ENCODE data around the gene PRR5. TPM values are rescaled to one million over a fixed set of nuclear protein-coding genes. Genes with fewer than 3 reads are reported as not detected.

PRR5 gene
- total and polyA plus RNA-seq, 2 of the 13 experiments (the other 11 are each of a cell fraction or from before 2014, with no cell fraction given), result 11.6 to 27.5 TPM

DNA sequence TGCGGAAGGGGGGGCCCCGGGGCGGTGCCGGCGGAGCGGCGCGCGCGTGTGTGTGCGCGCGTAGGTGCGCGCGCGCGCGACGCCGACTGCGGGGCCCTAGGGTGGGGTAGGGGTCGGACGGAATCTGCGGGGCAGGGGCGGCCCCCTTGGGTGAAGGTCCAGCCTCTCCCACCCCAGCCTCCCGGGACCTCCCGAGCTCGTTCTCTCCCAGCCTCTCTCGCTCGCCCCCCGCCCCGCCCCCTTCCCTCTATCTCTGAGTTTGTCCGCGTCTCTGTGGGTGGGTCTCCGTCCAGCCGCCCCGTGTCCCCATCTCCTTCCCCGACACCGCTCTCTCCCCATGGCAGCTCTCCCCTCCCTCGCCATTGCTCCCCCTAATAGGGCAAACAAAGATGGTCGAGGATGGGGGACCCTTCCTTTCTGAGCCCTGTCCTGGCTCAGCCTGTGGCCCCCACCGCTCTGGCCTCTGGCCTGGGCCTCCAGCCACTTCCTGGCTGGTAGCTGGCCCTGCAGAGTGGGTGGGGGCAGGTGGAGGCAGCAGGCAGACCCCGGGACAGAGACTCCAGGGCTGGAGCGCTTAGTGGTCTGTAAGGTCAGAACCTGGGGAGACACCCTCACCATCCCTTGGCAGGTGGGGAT, 33.0 kb upstream of the PRR5 start (continued):
- TF ChIP-seq, protein P1, sequence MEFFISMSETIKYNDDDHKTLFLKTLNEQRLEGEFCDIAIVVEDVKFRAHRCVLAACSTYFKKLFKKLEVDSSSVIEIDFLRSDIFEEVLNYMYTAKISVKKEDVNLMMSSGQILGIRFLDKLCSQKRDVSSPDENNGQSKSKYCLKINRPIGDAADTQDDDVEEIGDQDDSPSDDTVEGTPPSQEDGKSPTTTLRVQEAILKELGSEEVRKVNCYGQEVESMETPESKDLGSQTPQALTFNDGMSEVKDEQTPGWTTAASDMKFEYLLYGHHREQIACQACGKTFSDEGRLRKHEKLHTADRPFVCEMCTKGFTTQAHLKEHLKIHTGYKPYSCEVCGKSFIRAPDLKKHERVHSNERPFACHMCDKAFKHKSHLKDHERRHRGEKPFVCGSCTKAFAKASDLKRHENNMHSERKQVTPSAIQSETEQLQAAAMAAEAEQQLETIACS (CRISPR knock-in tag; IDR thresholded peaks at IDR 0.05), result peak; percentile 55; the same call in 1 of the 2 replicates

DNA sequence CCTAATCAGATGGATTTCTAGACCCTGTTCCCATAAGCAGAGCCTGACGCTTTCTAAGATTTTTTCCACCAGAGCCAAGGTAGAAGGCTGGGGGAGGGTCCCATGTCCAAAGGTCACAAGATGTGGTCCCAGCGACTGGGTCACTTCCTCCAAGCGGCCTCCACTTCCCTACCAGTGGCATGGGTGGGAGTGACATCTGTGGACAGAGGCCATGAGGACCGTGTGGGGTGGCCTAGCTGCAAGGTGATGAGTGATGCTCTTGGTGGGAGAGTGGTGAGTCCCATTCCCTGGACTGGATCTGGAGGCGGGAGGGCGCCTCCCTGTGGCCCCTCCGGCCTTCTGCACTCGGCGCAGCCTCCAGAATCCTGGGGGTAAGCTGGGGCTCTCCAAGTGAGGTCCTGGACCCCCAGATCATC, 32.4 kb upstream of the PRR5 start:
- FAIRE-seq, result no peak
- ChIA-PET POLR2A (no interaction called here), CTCF (ENCODE audit: low intra/inter-chr PET ratio, low total read pairs) (interaction anchor here (1.6 kb wide), 1 partner anchor 15 kb away, joined by 4 read pairs; no protein-coding TSS in a partner anchor)
- Histone ChIP-seq H3K9ac (ENCODE audit: insufficient read depth, low read depth, low read length) (no peak overlapping the region), H3K36me3 (replicated peaks in 1 of 2; ENCODE audit: control insufficient read depth in 1 of 2, insufficient read depth in 2 of 2, low read length in 2 of 2) (no peaks in the 10 kb centered on the region), H3K4me3 (replicated peaks in 1 of 3; ENCODE audit: insufficient read depth in 1 of 3, low read depth in 2 of 3, low read length in 3 of 3) (no peak overlapping the region; a peak in 1 of 6 replicates), H3K27ac (ENCODE audit: extremely low read length, insufficient read depth, low read length) (no peak overlapping the region), H3K4me2 (ENCODE audit: low read depth, low read length) (peak overlapping the region; percentile 67), H3K27me3 (ENCODE audit: control insufficient read depth in 1 of 2, insufficient read depth in 2 of 2, low read length in 2 of 2) (peaks cover 1 to 18% of the 10 kb centered on the region in 2 experiments; a peak in 4 of 5 replicates), H2AFZ (ENCODE audit: low read length) (no peak overlapping the region), H3K9me3 (ENCODE audit: low read length) (no peaks in the 10 kb centered on the region), H4K20me1 (ENCODE audit: insufficient read depth, low read length) (no peaks in the 10 kb centered on the region), H3K4me1 (ENCODE audit: insufficient read depth, low read length) (peaks cover 33% of the 10 kb centered on the region), H3K79me2 (ENCODE audit: insufficient read depth, low read length) (no peaks in the 10 kb centered on the region)
- no peak for DNase-seq (ENCODE audit: low spot score)
- ATAC-seq, result peak; percentile 66
- 44% methylated on average over 7 of the region's 9 CpGs for WGBS (ENCODE audit: low lambda C conversion rate)
- in situ Hi-C loops (cut with HindIII; ENCODE audit: extremely low pct_ligation_motif_present, low pct_unique_long_range_greater_than_20kb), result no loop called here
- intact Hi-C loops (cut with micrococcal nuclease; ENCODE audit: unreplicated experiment), result no loop called here
- TF ChIP-seq BCL6 (CRISPR knock-in tag; IDR thresholded peaks at IDR 0.05) (peak; percentile 77), TCF7 (IDR thresholded peaks at IDR 0.05; ENCODE audit: low read depth) (no peak), STAG1 (CRISPR knock-in tag; IDR thresholded peaks at IDR 0.05) (0 out of 2 replicates have a peak, but pooled peaks have one; percentile 23), RAD21 (CRISPR knock-in tag; IDR thresholded peaks at IDR 0.05) (0 out of 2 replicates have a peak, but pooled peaks have one; percentile 14), BRD4 (CRISPR knock-in tag; IDR thresholded peaks at IDR 0.05) (no peak), CTCF (CRISPR knock-in tag; IDR thresholded peaks at IDR 0.05) (peak; percentile 50)
- TF ChIP-seq, protein P2, sequence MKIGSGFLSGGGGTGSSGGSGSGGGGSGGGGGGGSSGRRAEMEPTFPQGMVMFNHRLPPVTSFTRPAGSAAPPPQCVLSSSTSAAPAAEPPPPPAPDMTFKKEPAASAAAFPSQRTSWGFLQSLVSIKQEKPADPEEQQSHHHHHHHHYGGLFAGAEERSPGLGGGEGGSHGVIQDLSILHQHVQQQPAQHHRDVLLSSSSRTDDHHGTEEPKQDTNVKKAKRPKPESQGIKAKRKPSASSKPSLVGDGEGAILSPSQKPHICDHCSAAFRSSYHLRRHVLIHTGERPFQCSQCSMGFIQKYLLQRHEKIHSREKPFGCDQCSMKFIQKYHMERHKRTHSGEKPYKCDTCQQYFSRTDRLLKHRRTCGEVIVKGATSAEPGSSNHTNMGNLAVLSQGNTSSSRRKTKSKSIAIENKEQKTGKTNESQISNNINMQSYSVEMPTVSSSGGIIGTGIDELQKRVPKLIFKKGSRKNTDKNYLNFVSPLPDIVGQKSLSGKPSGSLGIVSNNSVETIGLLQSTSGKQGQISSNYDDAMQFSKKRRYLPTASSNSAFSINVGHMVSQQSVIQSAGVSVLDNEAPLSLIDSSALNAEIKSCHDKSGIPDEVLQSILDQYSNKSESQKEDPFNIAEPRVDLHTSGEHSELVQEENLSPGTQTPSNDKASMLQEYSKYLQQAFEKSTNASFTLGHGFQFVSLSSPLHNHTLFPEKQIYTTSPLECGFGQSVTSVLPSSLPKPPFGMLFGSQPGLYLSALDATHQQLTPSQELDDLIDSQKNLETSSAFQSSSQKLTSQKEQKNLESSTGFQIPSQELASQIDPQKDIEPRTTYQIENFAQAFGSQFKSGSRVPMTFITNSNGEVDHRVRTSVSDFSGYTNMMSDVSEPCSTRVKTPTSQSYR (CRISPR knock-in tag; IDR thresholded peaks at IDR 0.05; ENCODE audit: borderline replicate concordance), result peak; percentile 36; the same call in 1 of the 2 replicates
- TF ChIP-seq, protein P3, sequence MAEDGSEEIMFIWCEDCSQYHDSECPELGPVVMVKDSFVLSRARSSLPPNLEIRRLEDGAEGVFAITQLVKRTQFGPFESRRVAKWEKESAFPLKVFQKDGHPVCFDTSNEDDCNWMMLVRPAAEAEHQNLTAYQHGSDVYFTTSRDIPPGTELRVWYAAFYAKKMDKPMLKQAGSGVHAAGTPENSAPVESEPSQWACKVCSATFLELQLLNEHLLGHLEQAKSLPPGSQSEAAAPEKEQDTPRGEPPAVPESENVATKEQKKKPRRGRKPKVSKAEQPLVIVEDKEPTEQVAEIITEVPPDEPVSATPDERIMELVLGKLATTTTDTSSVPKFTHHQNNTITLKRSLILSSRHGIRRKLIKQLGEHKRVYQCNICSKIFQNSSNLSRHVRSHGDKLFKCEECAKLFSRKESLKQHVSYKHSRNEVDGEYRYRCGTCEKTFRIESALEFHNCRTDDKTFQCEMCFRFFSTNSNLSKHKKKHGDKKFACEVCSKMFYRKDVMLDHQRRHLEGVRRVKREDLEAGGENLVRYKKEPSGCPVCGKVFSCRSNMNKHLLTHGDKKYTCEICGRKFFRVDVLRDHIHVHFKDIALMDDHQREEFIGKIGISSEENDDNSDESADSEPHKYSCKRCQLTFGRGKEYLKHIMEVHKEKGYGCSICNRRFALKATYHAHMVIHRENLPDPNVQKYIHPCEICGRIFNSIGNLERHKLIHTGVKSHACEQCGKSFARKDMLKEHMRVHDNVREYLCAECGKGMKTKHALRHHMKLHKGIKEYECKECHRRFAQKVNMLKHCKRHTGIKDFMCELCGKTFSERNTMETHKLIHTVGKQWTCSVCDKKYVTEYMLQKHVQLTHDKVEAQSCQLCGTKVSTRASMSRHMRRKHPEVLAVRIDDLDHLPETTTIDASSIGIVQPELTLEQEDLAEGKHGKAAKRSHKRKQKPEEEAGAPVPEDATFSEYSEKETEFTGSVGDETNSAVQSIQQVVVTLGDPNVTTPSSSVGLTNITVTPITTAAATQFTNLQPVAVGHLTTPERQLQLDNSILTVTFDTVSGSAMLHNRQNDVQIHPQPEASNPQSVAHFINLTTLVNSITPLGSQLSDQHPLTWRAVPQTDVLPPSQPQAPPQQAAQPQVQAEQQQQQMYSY (CRISPR knock-in tag; IDR thresholded peaks at IDR 0.05), result peak; percentile 29; the same call in 1 of the 2 replicates
- BruUV-seq (replicated peaks), result no TSS peak
